ENCODE measurements around the gene TBCD.

The TBCD gene

DNA sequence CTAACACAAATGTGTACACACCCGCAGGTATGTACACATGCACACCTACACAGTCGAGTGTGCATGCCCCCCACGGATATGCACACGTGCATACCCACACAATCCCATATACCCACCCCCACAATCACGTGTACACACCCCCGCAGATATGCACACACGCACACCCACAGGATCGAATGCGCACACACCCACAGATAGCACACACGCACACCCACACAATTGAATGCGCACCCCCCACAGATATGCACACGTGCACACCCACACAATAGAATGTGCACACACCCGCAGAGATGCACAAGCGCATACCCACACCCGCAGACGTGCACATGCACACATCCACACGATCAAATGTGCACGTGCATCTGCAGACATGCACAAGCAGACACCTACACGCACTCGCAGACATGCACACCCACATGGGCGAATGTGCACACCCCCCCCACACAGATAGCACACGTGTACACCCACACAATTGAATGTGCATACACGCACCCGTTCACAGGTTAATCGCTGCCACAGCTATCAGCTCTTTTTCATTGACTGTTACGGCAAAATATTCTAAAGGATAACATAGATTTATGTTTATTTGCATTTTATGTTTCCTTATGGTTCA, 77.1 kb downstream of the TBCD start:
- Histone ChIP-seq H3K4me3 (ENCODE audit: low read length in 2 of 2) (peak overlapping the region in 1 of 2 donors; percentile 31), H3K14ac (ENCODE audit: low read length) (peak overlapping the region; percentile 60), H3K9ac (ENCODE audit: low read depth, low read length, poor library complexity) (peak overlapping the region; percentile 63), H3K4me2 (ENCODE audit: insufficient read depth, low read length, poor library complexity, severe bottlenecking) (no peak overlapping the region), H3K23ac (ENCODE audit: low read depth, low read length, poor library complexity) (peak overlapping the region; percentile 58), H3K18ac (ENCODE audit: low read length) (peak overlapping the region; percentile 67), H3K4me1 (ENCODE audit: control insufficient read depth in 2 of 2, insufficient read depth in 1 of 2, low read depth in 1 of 2, low read length in 2 of 2) (peaks cover 0 to 4% of the 10 kb centered on the region in 2 donors), H4K91ac (ENCODE audit: low read depth, low read length, poor library complexity) (no peak overlapping the region), H2BK15ac (ENCODE audit: low read length) (no peak overlapping the region), H4K8ac (ENCODE audit: low read depth, low read length) (no peak overlapping the region), H2BK5ac (ENCODE audit: low read length) (no peak overlapping the region), H3K4ac (ENCODE audit: low read length) (no peak overlapping the region), H3K79me1 (ENCODE audit: low read depth, low read length) (peaks cover 21% of the 10 kb centered on the region), H3K36me3 (replicated peaks in 1 of 2; ENCODE audit: control insufficient read depth in 2 of 2, insufficient read depth in 2 of 2, low read length in 2 of 2) (peaks cover 29 to 69% of the 10 kb centered on the region in 2 donors), H3K27me3 (ENCODE audit: control insufficient read depth in 3 of 3, insufficient read depth in 3 of 3, low read depth in 1 of 3, low read length in 3 of 3) (no peaks in the 10 kb centered on the region), H2AK5ac (ENCODE audit: low read depth, low read length) (no peak overlapping the region), H2BK12ac (ENCODE audit: low read length) (no peak overlapping the region), H2BK120ac (ENCODE audit: low read depth, low read length) (no peak overlapping the region), H3K27ac (replicated peaks; ENCODE audit: low read length) (no peak overlapping the region), H2AFZ (ENCODE audit: low read length) (no peak overlapping the region), H3K9me3 (replicated peaks in 1 of 2; ENCODE audit: control insufficient read depth in 2 of 2, insufficient read depth in 1 of 2, low read depth in 1 of 2, low read length in 2 of 2) (peaks cover 0 to 15% of the 10 kb centered on the region in 2 donors)
- no CpG with 5 or more reads among the region's 26 CpGs for WGBS, 2 donors (ENCODE audit: extremely low coverage in 2 of 2, insufficient read length in 2 of 2, insufficient replicate concordance in 1 of 2)
- DNase-seq (ENCODE audit: low spot score), result no peak

DNA sequence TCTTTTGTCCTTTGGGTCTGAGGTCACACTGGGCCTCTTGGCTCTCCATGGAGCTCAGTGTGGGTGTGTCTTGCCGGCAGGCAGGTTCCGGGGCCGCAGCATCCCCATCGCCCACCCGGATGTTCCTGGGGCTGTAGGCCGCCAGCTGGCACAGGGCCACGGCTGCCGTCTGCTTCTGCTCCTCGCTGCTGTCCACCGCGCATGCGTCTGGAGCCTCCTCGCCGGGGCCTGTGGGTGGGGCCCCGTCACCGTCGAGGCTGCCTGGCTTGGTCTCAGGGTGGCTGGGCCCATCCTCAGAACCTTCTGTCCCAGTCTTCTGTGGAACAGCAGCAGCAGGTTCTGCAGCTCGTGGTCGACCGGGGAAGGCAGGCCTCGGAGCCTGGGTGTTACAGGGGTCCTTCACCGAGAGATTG, 78.4 kb downstream of the TBCD start:
- Histone ChIP-seq H4K91ac (ENCODE audit: low read depth, low read length, poor library complexity) (no peak overlapping the region), H2BK120ac (ENCODE audit: low read depth, low read length) (peak overlapping the region; percentile 28), H3K4me3 (ENCODE audit: low read length in 2 of 2) (peak overlapping the region in 1 of 2 donors; percentile 14), H2BK15ac (ENCODE audit: low read length) (no peak overlapping the region), H2BK5ac (ENCODE audit: low read length) (no peak overlapping the region), H3K9me3 (replicated peaks in 1 of 2; ENCODE audit: control insufficient read depth in 2 of 2, insufficient read depth in 1 of 2, low read depth in 1 of 2, low read length in 2 of 2) (peaks cover 0 to 15% of the 10 kb centered on the region in 2 donors), H3K79me1 (ENCODE audit: low read depth, low read length) (peaks cover 21% of the 10 kb centered on the region), H2BK12ac (ENCODE audit: low read length) (no peak overlapping the region), H3K9ac (ENCODE audit: low read depth, low read length, poor library complexity) (no peak overlapping the region), H3K4me2 (ENCODE audit: insufficient read depth, low read length, poor library complexity, severe bottlenecking) (no peak overlapping the region), H3K4me1 (ENCODE audit: control insufficient read depth in 2 of 2, insufficient read depth in 1 of 2, low read depth in 1 of 2, low read length in 2 of 2) (peaks cover 0 to 4% of the 10 kb centered on the region in 2 donors), H3K4ac (ENCODE audit: low read length) (peak overlapping the region; percentile 37), H3K27me3 (ENCODE audit: control insufficient read depth in 3 of 3, insufficient read depth in 3 of 3, low read depth in 1 of 3, low read length in 3 of 3) (no peaks in the 10 kb centered on the region), H3K27ac (replicated peaks; ENCODE audit: low read length) (no peak overlapping the region), H2AFZ (ENCODE audit: low read length) (no peak overlapping the region), H3K18ac (ENCODE audit: low read length) (no peak overlapping the region), H4K8ac (ENCODE audit: low read depth, low read length) (peak overlapping the region; percentile 65), H3K14ac (ENCODE audit: low read length) (peak overlapping the region; percentile 87), H3K23ac (ENCODE audit: low read depth, low read length, poor library complexity) (peak overlapping the region; percentile 22), H2AK5ac (ENCODE audit: low read depth, low read length) (no peak overlapping the region), H3K36me3 (replicated peaks in 1 of 2; ENCODE audit: control insufficient read depth in 2 of 2, insufficient read depth in 2 of 2, low read length in 2 of 2) (peaks cover 29 to 71% of the 10 kb centered on the region in 2 donors)
- no CpG with 5 or more reads among the region's 22 CpGs for WGBS, 2 donors (ENCODE audit: extremely low coverage in 2 of 2, insufficient read length in 2 of 2, insufficient replicate concordance in 1 of 2)
- no peak for DNase-seq (ENCODE audit: low spot score)

DNA sequence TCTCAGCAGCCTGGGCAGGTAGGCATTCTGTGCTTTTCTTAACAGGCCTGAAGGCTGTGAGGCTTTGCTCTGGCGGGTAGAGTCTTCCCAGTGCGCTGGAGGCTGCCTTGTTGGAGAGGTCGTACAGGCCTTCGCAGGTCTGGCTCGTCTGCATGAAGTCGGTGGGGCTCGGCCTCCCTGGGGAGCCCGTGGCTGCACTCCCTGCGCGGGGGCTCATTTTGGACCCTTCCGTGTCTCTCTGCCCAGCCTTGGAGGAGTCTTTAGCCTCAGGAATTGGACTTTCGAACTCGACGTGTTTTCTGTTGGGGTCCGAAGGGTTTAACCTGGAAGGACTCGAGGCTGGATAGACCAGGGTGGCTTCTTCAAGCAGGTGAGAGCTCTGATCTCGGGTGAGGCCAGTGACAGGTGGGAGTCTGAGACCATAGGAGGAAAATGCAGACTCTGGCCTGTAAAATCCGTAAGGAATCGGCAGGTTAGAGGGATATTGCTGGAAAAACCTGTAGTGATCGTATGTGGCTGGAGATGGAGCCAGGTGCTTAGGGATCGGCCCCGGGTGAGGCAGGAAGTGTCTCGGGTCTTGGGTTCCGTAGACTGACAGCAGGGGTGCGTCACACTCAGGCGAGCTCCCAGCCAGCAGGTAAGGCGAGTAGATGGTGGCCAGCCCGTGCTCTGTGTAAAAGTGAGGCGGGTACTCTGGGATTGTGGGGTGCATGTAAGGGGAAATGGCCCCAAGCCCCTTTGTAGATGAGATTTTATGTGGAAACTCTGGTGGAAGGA, 79.4 kb downstream of the TBCD start:
- Histone ChIP-seq H2BK15ac (ENCODE audit: low read length) (no peak overlapping the region), H4K91ac (ENCODE audit: low read depth, low read length, poor library complexity) (no peak overlapping the region), H2BK5ac (ENCODE audit: low read length) (no peak overlapping the region), H3K4me3 (ENCODE audit: low read length in 2 of 2) (no peak overlapping the region), H3K4me2 (ENCODE audit: insufficient read depth, low read length, poor library complexity, severe bottlenecking) (no peak overlapping the region), H2BK120ac (ENCODE audit: low read depth, low read length) (no peak overlapping the region), H3K14ac (ENCODE audit: low read length) (peak overlapping the region; percentile 47), H3K36me3 (replicated peaks in 1 of 2; ENCODE audit: control insufficient read depth in 2 of 2, insufficient read depth in 2 of 2, low read length in 2 of 2) (peaks cover 30 to 73% of the 10 kb centered on the region in 2 donors), H3K4me1 (ENCODE audit: control insufficient read depth in 2 of 2, insufficient read depth in 1 of 2, low read depth in 1 of 2, low read length in 2 of 2) (peaks cover 0 to 9% of the 10 kb centered on the region in 2 donors), H3K18ac (ENCODE audit: low read length) (no peak overlapping the region), H3K27ac (replicated peaks; ENCODE audit: low read length) (no peak overlapping the region), H4K8ac (ENCODE audit: low read depth, low read length) (no peak overlapping the region), H3K23ac (ENCODE audit: low read depth, low read length, poor library complexity) (no peak overlapping the region), H2AFZ (ENCODE audit: low read length) (no peak overlapping the region), H3K9ac (ENCODE audit: low read depth, low read length, poor library complexity) (no peak overlapping the region), H2AK5ac (ENCODE audit: low read depth, low read length) (no peak overlapping the region), H3K79me1 (ENCODE audit: low read depth, low read length) (peaks cover 21% of the 10 kb centered on the region), H3K27me3 (ENCODE audit: control insufficient read depth in 3 of 3, insufficient read depth in 3 of 3, low read depth in 1 of 3, low read length in 3 of 3) (no peaks in the 10 kb centered on the region), H3K9me3 (replicated peaks in 1 of 2; ENCODE audit: control insufficient read depth in 2 of 2, insufficient read depth in 1 of 2, low read depth in 1 of 2, low read length in 2 of 2) (peaks cover 0 to 15% of the 10 kb centered on the region in 2 donors), H3K4ac (ENCODE audit: low read length) (no peak overlapping the region), H2BK12ac (ENCODE audit: low read length) (no peak overlapping the region)
- no CpG with 5 or more reads among the region's 29 CpGs for WGBS, 2 donors (ENCODE audit: extremely low coverage in 2 of 2, insufficient read length in 2 of 2, insufficient replicate concordance in 1 of 2)
- DNase-seq (ENCODE audit: low spot score), result no peak

- Histone ChIP-seq H3K79me1 (ENCODE audit: low read depth, low read length) (peaks cover 21% of the 10 kb centered on the region), H3K4me3 (ENCODE audit: low read length in 2 of 2) (no peak overlapping the region), H4K91ac (ENCODE audit: low read depth, low read length, poor library complexity) (no peak overlapping the region), H2BK12ac (ENCODE audit: low read length) (no peak overlapping the region), H3K9me3 (replicated peaks in 1 of 2; ENCODE audit: control insufficient read depth in 2 of 2, insufficient read depth in 1 of 2, low read depth in 1 of 2, low read length in 2 of 2) (peaks cover 0 to 15% of the 10 kb centered on the region in 2 donors), H3K4me1 (ENCODE audit: control insufficient read depth in 2 of 2, insufficient read depth in 1 of 2, low read depth in 1 of 2, low read length in 2 of 2) (peaks cover 0 to 9% of the 10 kb centered on the region in 2 donors), H3K23ac (ENCODE audit: low read depth, low read length, poor library complexity) (no peak overlapping the region), H3K4ac (ENCODE audit: low read length) (no peak overlapping the region), H3K18ac (ENCODE audit: low read length) (no peak overlapping the region), H2AK5ac (ENCODE audit: low read depth, low read length) (no peak overlapping the region), H3K36me3 (replicated peaks in 1 of 2; ENCODE audit: control insufficient read depth in 2 of 2, insufficient read depth in 2 of 2, low read length in 2 of 2) (peaks cover 31 to 77% of the 10 kb centered on the region in 2 donors), H2AFZ (ENCODE audit: low read length) (no peak overlapping the region), H3K27ac (replicated peaks; ENCODE audit: low read length) (no peak overlapping the region), H4K8ac (ENCODE audit: low read depth, low read length) (no peak overlapping the region), H3K9ac (ENCODE audit: low read depth, low read length, poor library complexity) (no peak overlapping the region), H3K4me2 (ENCODE audit: insufficient read depth, low read length, poor library complexity, severe bottlenecking) (no peak overlapping the region), H2BK15ac (ENCODE audit: low read length) (no peak overlapping the region), H3K14ac (ENCODE audit: low read length) (no peak overlapping the region), H3K27me3 (ENCODE audit: control insufficient read depth in 3 of 3, insufficient read depth in 3 of 3, low read depth in 1 of 3, low read length in 3 of 3) (no peaks in the 10 kb centered on the region), H2BK120ac (ENCODE audit: low read depth, low read length) (no peak overlapping the region), H2BK5ac (ENCODE audit: low read length) (no peak overlapping the region)
- DNase-seq (ENCODE audit: low spot score), result no peak
- no CpG with 5 or more reads among the region's 18 CpGs for WGBS, 2 donors (ENCODE audit: extremely low coverage in 2 of 2, insufficient read length in 2 of 2, insufficient replicate concordance in 1 of 2)
These were observed 79.9 kb downstream of the TBCD start for GRCh38 chr17:82831818-82832200.
